OCI-LY3 (cell line): Measurements from ENCODE around the gene EEF1AKMT3.

Source experiments
- CTCF ChIP-seq: fragments of 200-600, 300-600 bp; sonication (generic); IDR thresholded peaks from 2 replicates; pipeline ENCODE4 v1.5.1; 2014; ENCODE audit warnings: antibody characterized with exemption, low read length, low read depth
- EZH2phosphoT487 ChIP-seq: fragments of 200-600 bp; shearing (Covaris generic); IDR thresholded peaks from 2 replicates; pipeline ENCODE4 v1.6.1; 2018; ENCODE audit warnings: antibody characterized with exemption, mixed run types, low read depth

- TF ChIP-seq CTCF: no peak
- TF ChIP-seq EZH2phosphoT487: no peak
Observed at GRCh38 chr12:57782243-57782607, 9.8 kb downstream of the EEF1AKMT3 start.
